DND-41 (cell line): ENCODE results near the gene SART3.
"Not testable (repeated sequence)": the region's sequence is repeated elsewhere in the genome, so short reads cannot be mapped to it uniquely, and the experiment has no call there.

Experiments
- ATAC-seq: fragments of 200-7000 bp; cut with Tn5 transposase; 3 replicates; pipeline ENCODE4 v1.9.1; 2021; ENCODE audit warnings: low read depth; ENCODE audit not compliant: insufficient read depth
- DNase-seq: peaks from one replicate; pipeline ENCODE4 v3.0.0-alpha.2; 2020
- H2AFZ ChIP-seq: 2 replicates; pipeline ENCODE4 v1.6.0; 2012; ENCODE audit warnings: low read depth, low read length
- H3K27ac ChIP-seq: 2 replicates; pipeline ENCODE4 v1.5.1; 2012; ENCODE audit warnings: low read length, inconsistent platforms
- H3K27me3 ChIP-seq: fragments of 200-600 bp; sonication (generic); 2 replicates; pipeline ENCODE4 v1.6.0; 2012; ENCODE audit warnings: low read length, mild to moderate bottlenecking, inconsistent platforms; ENCODE audit not compliant: insufficient read depth, poor library complexity
- H3K36me3 ChIP-seq: 2 replicates; pipeline ENCODE4 v1.5.1; 2012; ENCODE audit warnings: low read length, inconsistent platforms; ENCODE audit not compliant: insufficient read depth
- H3K4me1 ChIP-seq: 2 replicates; pipeline ENCODE4 v1.5.1; 2012; ENCODE audit warnings: mild to moderate bottlenecking, low read length; ENCODE audit not compliant: insufficient read depth
- H3K4me2 ChIP-seq: 2 replicates; pipeline ENCODE4 v1.6.0; 2012; ENCODE audit warnings: mild to moderate bottlenecking, moderate library complexity, low read length, inconsistent platforms; ENCODE audit not compliant: insufficient read depth
- H3K4me3 ChIP-seq, 2 experiments: fragments of 200-600 bp in 1 of 2; shearing (Covaris generic) in 1 of 2; 2 replicates each; pipeline ENCODE4 v1.5.1; 2012 to 2016; ENCODE audit warnings: inconsistent platforms in 2 of 2, low read length in 2 of 2, mild to moderate bottlenecking in 2 of 2, low read depth in 1 of 2, moderate library complexity in 1 of 2
- H3K79me2 ChIP-seq: 2 replicates; pipeline ENCODE4 v1.6.0; 2012; ENCODE audit warnings: low read length, inconsistent platforms; ENCODE audit not compliant: insufficient read depth
- H3K9ac ChIP-seq: 2 replicates; pipeline ENCODE4 v1.6.0; 2012; ENCODE audit warnings: low read depth, mild to moderate bottlenecking, inconsistent platforms, low read length, moderate library complexity
- H3K9me3 ChIP-seq: 2 replicates; pipeline ENCODE4 v1.5.1; 2012; ENCODE audit warnings: low read length, moderate library complexity, mild to moderate bottlenecking, inconsistent platforms; ENCODE audit not compliant: insufficient read depth, severe bottlenecking
- H4K20me1 ChIP-seq: 2 replicates; pipeline ENCODE4 v1.6.0; 2012; ENCODE audit warnings: low read length; ENCODE audit not compliant: insufficient read depth
- CTCF ChIP-seq: IDR thresholded peaks from 2 replicates; pipeline ENCODE4 v1.5.1; 2012; ENCODE audit warnings: borderline replicate concordance, low read length, moderate library complexity, mild to moderate bottlenecking; ENCODE audit not compliant: poor library complexity, severe bottlenecking; ENCODE audit errors: extremely low read depth
- EZH2 ChIP-seq: IDR thresholded peaks from 3 replicates; pipeline ENCODE4 v1.6.1; 2012; ENCODE audit warnings: borderline replicate concordance, low read depth, mild to moderate bottlenecking, moderate library complexity, low read length, inconsistent platforms; ENCODE audit not compliant: severe bottlenecking

Gene SART3

GRCh38 chr12:108560321-108560721 is 652 bp downstream of the SART3 start:
- TF ChIP-seq CTCF (no peak), EZH2 (no peak)
- Histone ChIP-seq H3K27ac (peak overlapping the region; percentile 87), H3K79me2 (peaks cover 80% of the 10 kb centered on the region), H3K4me1 (peaks cover 68% of the 10 kb centered on the region), H4K20me1 (peaks cover 50% of the 10 kb centered on the region), H3K9ac (peak overlapping the region; percentile 75), H3K27me3 (no peaks in the 10 kb centered on the region), H3K36me3 (peaks cover 56% of the 10 kb centered on the region), H3K4me3 (peak overlapping the region; percentile 81 to 88), H3K9me3 (no peaks in the 10 kb centered on the region), H3K4me2 (peak overlapping the region; percentile 92), H2AFZ (peak overlapping the region; percentile 94)
- no peak for ATAC-seq
- no peak for DNase-seq

GRCh38 chr12:108559748-108560147 is 1.2 kb downstream of the SART3 start:
- no peak for TF ChIP-seq EZH2
- peak; percentile 27 for TF ChIP-seq CTCF
- Histone ChIP-seq H3K27ac (peak overlapping the region; percentile 87), H4K20me1 (peaks cover 55% of the 10 kb centered on the region), H3K36me3 (peaks cover 53% of the 10 kb centered on the region), H3K9me3 (no peaks in the 10 kb centered on the region), H3K9ac (peak overlapping the region; percentile 75), H3K79me2 (peaks cover 86% of the 10 kb centered on the region), H3K4me2 (peak overlapping the region; percentile 92), H2AFZ (no peak overlapping the region), H3K27me3 (no peaks in the 10 kb centered on the region), H3K4me1 (peaks cover 63% of the 10 kb centered on the region), H3K4me3 (peak overlapping the region; percentile 81 to 88)
- no peak for ATAC-seq
- DNase-seq: no peak

GRCh38 chr12:108559007-108559655 is 1.8 kb downstream of the SART3 start:
- H3K27ac ChIP-seq: no peak overlapping the region; the same call in 1 of the 2 replicates
- peak overlapping the region; percentile 92 for H3K4me2 ChIP-seq
- peaks cover 57% of the 10 kb centered on the region for H4K20me1 ChIP-seq
- peaks cover 90% of the 10 kb centered on the region for H3K79me2 ChIP-seq
- H3K4me3 ChIP-seq: peak overlapping the region in 1 of 2 experiments; percentile 81; a peak in 2 of 4 replicates
- no peaks in the 10 kb centered on the region for H3K27me3 ChIP-seq
- no peak for ATAC-seq
- peak overlapping the region; percentile 75 for H3K9ac ChIP-seq
- no peak for TF ChIP-seq CTCF
- TF ChIP-seq EZH2: no peak
- peaks cover 48% of the 10 kb centered on the region for H3K36me3 ChIP-seq
- H3K9me3 ChIP-seq: no peaks in the 10 kb centered on the region
- H2AFZ ChIP-seq: no peak overlapping the region
- H3K4me1 ChIP-seq: peaks cover 57% of the 10 kb centered on the region
- no peak for DNase-seq

- H3K4me1 ChIP-seq: peaks cover 44% of the 10 kb centered on the region
- not testable (repeated sequence) for H3K27me3 ChIP-seq, H2AFZ ChIP-seq, ATAC-seq, H3K9me3 ChIP-seq, H3K27ac ChIP-seq, DNase-seq, H3K9ac ChIP-seq, H3K4me3 ChIP-seq
- H3K79me2 ChIP-seq: peaks cover 99% of the 10 kb centered on the region
- peaks cover 78% of the 10 kb centered on the region for H4K20me1 ChIP-seq
- peaks cover 46% of the 10 kb centered on the region for H3K36me3 ChIP-seq
- peak overlapping the region; percentile 28 for H3K4me2 ChIP-seq
Observed at GRCh38 chr12:108555383-108555782, 5.6 kb downstream of the SART3 start.
